Fibroblast of gingiva (primary cell): ENCODE measurements around the gene C6orf89.

Experiments
- DNase-seq: peaks from one replicate; pipeline ENCODE4 v3.0.0-alpha.2; 2011; ENCODE audit warnings: low read depth

Gene C6orf89, protein sequence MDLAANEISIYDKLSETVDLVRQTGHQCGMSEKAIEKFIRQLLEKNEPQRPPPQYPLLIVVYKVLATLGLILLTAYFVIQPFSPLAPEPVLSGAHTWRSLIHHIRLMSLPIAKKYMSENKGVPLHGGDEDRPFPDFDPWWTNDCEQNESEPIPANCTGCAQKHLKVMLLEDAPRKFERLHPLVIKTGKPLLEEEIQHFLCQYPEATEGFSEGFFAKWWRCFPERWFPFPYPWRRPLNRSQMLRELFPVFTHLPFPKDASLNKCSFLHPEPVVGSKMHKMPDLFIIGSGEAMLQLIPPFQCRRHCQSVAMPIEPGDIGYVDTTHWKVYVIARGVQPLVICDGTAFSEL

DNA sequence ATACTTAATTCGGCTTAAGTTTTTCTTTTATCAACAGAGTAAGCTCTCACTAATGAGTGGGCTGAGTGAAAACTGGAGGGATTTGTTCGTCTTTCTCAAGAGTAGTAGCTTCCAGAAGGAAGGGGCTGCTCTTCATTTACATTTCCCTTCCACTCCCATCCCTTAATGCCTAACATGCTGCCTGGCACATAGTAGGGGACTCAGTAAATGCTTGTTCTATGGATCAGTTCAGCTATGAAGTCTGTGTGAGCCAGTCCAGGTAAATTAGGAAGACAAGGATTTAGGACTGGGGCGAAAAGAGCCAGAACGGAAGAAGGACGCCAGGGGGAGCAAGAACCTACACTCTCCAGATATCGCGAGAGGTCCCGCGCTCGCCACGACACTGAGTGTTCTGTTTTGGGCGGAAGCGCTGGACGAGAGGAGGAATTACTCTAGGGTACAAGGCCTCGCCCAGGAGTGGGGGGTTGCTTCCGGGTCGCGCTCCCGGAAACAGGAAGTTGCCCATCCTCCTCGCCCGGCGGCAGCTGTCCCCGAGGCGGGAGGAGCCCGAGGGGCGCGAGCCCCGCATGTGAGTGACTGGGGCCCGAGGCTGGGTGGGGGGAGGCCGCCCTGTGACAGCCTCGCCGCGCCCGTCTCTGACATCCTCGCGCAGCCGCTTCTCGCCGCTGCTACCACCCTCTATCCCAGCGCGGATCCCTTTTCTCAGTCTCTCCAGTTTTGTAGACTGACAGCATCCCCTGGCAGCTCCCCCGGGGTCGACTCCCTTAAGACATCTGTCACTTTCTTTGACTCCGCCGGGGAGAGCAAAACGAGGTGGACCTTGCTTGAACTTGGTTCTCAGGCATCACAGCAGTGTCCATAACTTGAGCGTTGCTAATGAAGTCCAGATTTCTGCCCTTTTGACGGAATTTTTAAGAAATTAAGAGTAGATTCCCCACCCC lies at the start of gene C6orf89:
Gene C6orf89 (plus strand): TSS at position 492 of the 941 bp plus-strand sequence. CDS start 13,493 bp downstream, outside the sequence.
- peak; percentile 97 for DNase-seq

DNA sequence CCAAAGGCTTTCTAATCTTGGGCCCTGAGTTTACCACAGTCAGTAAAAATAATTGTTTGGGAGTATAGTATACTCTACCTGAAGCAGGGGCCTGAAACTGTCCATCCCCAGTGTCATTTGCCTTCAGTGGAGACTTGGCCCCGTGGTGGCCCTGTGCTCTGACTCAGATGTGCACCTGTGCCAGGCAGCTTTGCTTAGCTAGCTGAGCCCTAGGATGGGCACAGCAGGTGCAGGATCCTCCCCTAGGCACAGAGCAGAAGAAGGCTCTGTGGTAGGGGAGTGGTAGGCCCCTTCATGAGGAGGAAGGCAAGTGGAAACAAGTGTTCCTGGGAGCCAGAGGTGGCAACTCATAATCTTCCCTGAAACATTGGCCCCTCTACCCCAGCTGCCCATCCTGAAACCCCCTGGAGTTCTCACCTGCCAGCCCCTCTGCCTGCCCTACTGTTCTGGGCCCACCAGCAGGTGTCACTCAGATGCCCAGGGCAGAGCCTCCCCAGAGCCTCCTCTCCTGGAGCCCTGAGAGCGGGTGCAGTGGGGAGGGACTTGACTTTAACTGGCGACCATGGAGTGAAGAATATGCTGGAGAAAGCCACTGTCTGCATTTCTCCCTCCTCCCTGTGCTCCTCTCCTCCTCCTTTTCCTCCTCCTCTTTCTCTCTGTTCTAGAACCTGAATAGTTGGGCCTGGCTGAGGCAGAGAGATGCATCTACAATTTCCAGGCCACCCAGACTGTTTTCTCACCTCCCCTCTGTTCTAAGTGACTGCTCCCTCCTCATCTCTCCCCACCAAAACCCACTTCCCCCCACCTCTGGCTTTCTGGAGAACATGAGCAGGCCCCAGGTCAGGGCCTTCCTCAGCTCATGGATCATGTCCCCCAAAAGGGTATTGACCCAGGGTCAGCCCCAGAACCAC lies 49.4 kb upstream of the C6orf89 start:
- DNase-seq: no peak

DNA sequence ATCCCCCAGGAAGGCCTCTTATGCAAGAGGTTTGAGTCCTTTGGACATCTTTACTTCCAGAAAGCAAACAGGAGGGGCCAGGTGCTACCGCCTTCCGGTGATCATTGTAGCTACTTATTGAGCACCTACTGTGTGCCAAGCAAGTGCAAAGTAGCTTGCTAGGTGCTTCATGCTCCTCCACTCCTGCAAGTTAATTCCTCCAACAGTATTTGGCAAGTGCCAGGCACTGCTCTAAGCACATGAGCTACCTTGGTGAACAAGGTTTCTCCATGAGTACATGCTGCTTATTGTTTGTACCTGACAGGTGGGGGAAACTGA lies 48.8 kb upstream of the C6orf89 start:
- DNase-seq: no peak

DNA sequence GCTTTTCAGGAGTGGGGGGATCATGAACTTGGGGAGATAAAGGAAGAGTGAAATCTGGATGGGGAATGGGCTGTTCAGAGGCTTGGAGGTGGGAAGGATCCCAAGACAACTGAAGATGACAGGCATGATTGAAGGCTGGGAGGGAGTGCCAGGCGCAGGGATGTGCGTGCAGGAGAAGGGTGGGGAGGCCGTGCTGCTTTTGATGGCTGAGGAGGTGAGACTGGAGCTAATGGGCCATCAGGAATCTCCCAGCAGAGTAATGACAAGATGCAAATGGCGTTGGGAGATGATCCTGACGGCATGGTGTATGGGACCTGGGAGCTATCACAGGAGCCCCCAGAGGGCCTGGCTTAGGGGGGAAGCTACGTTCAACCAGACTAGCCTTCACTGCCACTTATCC lies 48.1 kb upstream of the C6orf89 start:
- DNase-seq: no peak

DNA sequence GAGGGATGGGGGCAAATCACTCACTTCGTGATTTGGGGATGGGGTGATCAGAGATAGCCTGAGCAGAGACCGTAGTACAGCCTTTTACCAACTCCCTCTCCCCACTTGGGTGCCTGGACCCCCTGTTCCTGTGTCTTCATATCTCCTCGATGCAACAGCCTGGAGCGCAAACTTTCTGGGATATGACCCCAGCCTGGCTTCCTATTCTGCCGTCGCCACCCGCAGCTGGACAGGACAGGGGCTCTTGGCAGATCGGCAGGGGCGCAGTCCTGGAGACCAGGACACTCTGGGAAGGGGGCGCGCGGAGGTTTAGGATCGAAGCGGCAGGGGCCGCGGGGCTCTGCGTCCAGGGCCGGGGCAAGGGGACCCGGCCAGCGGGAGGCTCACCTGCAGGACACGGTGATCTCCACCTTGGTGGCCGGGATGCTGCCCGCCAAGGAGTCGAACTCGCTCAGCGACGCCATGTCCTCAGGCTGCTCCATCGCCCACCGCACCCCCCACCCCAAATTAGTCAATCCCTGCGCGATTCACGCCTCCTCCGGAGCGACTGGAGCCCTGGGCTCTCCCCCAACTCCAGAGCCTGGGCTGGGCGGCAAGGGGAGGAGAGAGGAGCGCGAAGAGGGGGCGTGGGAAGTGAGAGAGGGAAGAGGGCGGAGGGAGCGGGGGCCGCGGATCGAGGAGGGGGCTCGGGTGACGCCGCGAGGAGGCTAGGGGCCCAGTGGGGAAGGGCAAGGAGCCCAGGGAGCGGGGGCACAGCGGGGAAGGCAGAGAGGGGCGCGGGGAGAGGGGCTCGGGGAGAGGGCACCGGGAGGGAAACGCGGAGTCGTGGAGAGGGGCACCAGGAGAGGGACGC lies 46.6 kb upstream of the C6orf89 start, which contains the start of gene CPNE5:
Gene CPNE5 (minus strand): TSS at position 549 of the 853 bp plus-strand sequence. CDS start 67 bp downstream, at position 482.
- DNase-seq: no peak

DNA sequence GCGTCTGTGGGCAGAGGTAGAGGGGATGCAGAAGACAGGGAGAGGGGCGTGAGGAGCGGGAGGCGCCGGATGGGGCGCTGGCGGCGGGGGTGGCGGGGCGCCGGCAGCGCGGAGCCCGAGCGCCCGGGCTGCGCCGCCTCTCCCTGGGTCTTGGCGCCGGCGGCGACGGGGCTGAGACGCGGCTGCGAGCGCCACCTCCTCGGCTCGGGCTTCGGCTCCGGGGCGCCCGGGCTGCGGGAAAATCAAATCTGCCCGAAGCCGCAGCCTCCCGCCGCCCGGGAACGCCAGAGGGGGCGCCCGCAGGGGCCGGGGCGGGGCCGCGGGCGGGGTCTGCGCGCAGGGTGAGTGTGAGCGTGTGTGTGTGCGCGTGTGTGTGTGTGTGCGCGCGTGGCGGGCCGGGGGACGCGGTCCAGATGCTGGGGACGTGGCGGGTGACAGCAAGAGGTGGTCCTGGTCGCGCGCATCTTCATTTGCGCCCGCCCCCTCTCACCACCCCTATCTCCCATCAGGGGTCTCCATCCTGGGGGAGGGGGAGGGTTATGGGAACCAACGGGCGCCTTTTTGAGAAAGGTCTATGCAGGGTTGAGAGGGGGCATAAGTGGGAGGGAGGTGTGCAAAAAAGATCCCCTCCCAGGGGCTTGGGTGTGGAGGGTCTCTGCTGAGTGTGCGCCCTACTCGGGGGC lies 45.9 kb upstream of the C6orf89 start:
- DNase-seq: peak; percentile 23

DNA sequence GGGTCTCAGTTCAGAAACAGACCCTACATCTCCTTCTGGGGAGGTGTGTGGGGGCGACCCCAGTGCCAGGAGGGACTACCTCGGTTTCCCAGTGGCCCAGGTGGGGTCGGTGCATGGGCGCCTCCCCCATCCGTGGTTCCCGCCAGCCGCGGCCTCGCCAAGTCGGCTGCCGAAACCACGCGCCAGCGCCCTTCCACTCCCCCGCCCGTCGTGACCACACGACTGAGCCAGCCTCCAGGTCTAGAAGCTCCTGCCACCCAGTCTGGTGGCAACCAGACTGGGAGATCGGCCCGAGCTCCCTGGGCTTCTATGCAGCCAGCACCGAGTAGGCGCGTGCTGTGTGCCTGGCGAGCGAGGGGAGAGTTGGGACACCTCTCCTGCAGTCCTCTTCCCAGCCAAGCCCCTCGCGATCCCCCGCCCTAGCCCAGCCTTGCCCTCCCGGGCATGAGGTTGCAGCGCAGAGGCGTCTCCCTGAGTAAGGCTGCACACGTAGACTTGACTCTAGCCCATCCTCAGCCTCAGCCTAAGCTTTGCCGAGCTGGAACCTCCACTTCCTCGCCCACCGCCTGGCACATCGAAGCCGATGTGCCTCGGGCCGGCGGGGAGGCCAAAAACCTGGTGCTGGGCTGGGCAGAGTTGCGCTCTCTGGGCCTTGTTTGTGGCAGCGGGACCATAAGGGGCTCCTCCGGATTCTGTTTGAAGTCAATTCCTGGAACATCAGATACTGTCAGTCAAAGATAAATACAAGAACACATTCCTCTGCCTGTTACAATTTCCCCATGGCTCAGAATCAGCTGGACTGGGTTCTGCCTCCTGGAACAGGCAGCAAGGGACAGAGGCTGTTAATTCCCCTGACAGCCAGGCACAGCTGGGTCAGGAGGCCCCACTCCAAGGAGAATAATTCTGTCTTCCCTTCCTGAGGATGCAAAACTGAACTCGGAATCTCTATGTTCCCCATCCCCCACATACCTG lies 45.0 kb upstream of the C6orf89 start:
- DNase-seq: no peak

DNA sequence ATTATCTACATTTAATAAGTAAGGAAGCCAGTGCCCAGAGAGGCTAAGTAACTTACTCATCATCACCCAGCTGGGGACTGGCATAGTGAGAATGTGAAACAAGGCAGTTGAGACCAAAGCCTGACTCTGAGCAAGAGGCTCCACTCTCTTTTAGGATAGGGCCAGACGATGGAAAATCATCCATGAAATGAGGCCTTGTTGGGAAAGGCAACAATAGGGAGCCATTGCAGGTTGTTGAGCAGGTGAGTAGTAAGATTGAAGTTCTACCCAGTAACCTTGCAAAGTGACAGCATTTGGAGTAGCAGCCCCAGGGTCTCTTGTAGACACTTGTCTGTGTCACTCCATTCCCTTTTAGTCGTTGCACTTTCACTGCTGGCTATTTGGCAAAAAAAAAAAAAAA lies 44.0 kb upstream of the C6orf89 start:
- DNase-seq: no peak

DNA sequence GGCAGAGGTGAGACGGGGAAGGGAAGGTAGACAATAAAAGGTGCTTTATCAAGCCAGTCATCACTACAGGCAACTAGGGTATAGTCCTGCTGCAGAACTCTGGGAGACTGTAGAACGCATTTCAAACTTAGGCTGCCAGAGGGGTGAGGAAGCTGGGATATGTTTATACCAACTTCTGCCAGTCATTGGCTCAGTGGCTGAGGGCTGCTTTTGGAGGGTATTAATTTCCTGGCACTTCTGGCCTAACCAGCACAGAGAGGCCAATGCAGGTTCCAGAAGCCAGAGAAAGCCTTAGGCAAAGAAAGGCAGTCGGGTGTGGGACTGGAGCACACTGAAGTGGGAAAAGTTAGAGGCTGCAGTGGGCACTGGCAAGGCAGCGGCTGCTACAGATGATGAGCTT lies 42.6 kb upstream of the C6orf89 start:
- no peak for DNase-seq

DNA sequence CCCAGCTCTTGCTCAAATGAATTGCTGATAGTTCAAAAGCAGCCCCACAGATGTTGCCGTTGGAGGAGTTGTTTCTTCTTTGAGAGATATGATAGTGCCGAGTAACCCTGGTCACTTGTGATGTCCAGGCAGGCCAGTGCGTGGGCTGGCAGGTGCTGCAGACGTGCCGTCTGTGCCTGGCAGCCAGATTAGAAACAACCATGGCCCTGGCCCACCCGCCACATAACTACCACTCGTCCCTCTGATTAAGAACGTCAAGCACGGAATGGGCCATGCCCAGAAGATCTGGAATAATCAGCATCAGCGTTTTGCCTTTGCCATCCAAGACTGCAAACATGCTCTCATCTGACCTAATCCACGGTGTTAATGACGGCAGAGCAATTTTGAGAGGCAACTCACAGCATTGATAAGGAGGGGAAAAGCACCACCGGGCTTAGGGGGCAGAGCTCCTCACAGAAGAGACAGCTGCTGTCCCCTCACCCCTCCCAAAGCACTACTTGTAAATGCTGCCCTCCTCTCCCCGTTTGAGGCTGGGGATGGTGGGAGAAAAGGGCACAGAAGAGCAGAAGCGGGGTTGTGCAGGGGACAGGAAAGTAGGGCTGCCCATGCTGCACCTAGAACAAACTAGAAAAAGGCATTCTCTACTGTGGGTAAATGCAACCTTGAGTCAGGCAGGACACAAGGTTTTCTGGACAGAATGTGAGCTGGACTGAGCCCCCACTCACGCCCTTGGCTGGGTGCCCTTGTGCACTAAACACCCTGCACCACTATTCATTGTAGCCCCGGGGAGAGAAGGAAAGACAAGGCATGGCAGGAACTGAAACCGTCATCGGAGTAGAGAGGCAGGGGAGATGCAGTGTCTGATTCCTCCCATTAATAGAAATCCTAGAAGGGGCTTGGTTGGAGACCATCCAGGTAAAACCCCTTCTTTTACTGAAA lies 41.3 kb upstream of the C6orf89 start:
- DNase-seq: no peak

DNA sequence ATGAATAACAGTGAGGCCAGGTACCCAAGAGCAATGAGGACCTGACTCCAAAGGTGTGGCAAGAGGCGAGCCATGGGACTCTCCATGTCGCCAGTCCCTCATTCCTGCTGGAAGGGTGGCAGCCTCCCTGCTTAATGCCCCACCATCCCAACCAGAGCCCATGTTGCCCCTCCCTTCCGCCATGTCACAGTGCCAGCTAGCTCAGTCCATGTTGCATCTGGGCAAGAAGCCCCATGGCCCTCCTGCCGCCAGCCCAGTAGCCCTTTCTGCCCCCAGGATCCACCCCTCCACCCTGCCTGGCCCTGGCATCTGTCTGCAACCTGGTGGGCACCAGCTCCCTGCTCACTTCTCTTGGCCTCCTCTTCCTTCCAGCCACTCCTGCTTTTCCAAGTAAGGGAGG lies 40.5 kb upstream of the C6orf89 start:
- no peak for DNase-seq

DNA sequence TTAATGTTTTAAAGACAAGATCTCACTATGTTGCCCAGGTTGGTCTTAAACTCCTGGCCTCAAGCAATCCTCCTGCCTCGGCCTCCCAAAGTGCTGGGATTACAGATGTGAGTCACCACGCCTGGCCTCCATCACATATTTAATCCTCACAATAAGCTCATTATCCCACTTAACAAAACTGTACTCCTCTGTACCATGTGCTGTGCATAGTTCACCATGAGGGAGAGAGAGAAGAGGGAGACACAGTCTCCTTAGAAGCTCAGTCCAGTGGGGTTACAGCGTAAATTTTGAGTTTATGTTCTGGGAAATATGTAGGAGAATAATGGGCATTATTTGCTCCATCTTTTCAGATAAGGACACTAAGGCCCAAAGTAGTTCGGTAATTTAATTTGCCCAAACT lies 38.6 kb upstream of the C6orf89 start:
- no peak for DNase-seq

DNA sequence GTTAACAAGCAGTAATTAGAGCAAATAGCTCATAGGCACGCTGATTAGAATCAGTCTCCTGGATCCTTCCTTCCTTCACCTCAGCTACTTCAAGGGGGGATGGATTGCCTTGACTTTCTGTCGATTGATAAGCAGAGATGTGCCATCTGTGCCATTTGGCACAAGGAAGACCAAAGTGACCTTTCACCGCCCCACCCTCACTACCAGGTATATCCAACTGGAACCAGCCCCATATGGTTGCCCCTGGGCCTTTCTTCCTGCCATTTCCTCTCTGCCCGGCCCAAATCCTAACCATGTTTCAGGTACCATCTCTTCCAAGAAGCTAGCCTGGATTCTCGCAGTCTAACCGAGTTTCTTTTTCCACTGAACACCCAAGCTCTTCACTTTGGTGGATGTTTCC lies 37.8 kb upstream of the C6orf89 start:
- DNase-seq: no peak

DNA sequence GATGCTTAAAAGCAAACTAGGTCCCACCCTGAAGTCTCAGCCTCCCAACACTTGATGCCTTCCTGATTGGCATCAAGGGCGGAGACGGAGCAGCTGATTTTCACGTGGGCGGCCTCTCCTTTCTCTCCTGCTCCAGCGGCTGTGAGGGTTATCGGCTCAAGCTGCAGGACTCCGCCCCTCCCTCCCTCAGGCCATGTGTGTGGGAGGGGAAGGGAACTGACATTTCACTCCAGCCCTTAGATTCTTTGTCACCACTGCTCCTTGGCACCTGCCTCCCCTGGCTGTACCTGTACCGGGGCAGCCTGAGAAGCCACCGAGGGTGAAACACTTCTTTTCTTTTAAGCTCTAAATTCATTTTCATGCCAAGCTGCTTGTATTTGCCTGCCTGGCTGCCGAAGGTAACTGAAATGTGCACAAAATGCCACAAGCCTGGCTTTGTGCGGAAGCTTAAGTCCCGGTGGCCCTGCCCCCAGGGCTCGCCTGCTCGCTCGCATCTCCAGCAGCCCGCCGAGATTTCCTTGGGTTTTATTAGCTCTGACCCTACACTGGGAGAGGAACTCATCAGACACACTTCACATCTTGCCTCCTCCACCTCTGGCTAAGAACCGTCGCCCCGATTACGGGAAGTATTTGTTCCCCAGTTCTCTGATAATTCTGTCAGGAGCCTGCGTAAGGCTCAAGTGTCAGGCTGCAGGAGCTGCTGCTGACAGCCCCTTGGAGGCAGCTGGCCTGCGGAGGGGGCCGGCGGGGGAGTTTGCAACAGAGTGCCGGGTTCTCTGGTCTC lies 36.9 kb upstream of the C6orf89 start:
- DNase-seq: no peak

DNA sequence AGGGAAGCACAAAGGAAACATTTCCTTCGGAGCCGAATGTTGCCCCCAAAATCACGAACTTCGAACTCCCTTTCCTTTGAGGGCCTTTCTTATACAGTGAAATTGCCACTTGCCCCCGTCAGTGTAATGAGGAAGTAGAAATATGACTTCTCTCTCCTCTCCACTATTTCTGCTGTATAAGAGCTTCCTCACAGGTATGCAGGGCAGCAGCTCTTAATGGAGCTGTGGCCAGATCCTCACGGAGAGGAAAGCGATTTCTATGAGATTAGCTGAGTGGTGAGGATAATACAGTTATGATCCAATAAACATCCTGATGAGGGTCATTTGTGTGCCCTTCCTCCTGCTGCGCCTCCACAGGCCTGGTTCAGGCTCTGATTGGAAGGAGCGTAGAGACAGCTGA lies 35.7 kb upstream of the C6orf89 start:
- no peak for DNase-seq

DNA sequence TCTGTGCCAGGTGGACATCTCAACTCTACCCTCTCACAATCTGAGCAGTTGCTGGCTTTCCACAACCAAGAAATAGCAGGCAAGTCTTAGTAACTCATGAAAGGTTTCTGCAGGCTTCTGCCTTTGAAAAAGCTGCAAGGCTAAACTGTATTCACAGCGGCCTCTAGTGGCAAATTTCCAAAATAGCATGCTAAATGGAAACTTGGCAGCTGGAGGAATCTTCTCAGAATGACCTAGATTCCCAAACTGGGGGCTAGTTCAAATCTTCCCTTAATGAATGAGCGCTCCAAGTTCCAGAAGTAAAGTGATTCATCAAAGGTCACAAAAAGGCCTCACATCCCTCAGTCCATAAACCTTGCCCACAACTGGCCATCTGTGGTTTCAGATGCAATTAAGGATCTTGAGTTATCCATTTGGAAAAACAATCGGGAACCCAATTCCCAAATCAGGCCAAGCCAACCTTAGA lies 34.6 kb upstream of the C6orf89 start:
- DNase-seq: peak; percentile 66

DNA sequence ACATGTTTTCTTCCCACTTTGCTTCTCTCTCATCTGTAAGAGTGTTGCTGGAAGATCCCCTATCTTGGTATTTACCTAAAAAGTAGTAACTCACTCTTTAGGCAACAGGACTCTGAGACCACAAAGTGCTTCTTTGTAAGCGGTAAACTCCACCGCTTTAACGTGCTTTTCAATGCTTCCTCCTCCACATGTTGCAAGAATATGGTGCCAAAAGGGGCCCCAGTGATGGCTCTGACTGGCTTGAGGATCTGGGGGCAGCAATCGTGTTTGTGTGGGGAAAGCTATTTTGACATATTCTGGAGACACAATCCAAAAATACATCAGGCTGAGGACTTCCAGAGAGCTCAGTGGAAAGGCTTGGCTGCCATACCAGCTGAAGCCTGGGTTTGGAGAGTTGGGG lies 34.1 kb upstream of the C6orf89 start:
- no peak for DNase-seq
